Naive B cell (primary cell): Measurements from ENCODE around the gene PRMT5. TPM values are rescaled to one million over a fixed set of nuclear protein-coding genes. Genes with fewer than 3 reads are reported as not detected.

Source experiments
- ATAC-seq, 2 donors: fragments of 150-1000 bp; cut with Tn5 transposase; 2 replicates each; pipeline ENCODE4 v1.10.0; 2021; ENCODE audit warnings: low read depth in 2 of 2, mild to moderate bottlenecking in 2 of 2, moderate library complexity in 2 of 2
- DNase-seq: peaks from one replicate; pipeline ENCODE4 v3.0.0; 2022
- H3K27ac Mint-ChIP-seq, 6 donors: one replicate each; pipeline ENCODE4 v1.8.0; 2020 to 2022; ENCODE audit warnings: mild to moderate bottlenecking in 6 of 6, mixed read lengths in 6 of 6, moderate library complexity in 5 of 6, inconsistent platforms in 2 of 6
- H3K27me3 Mint-ChIP-seq, 3 donors: one replicate each; pipeline ENCODE4 v1.8.0; 2021 to 2022; ENCODE audit warnings: mixed read lengths in 3 of 3, mild to moderate bottlenecking in 1 of 3
- H3K36me3 Mint-ChIP-seq, 2 donors: one replicate each; pipeline ENCODE4 v1.8.0; 2020 to 2022; ENCODE audit warnings: mixed read lengths in 2 of 2, inconsistent platforms in 1 of 2, mild to moderate bottlenecking in 1 of 2
- H3K4me1 Mint-ChIP-seq, 3 donors: one replicate each; pipeline ENCODE4 v1.8.0; 2020 to 2022; ENCODE audit warnings: mixed read lengths in 3 of 3, inconsistent platforms in 1 of 3, mild to moderate bottlenecking in 1 of 3, moderate library complexity in 1 of 3
- H3K4me3 Mint-ChIP-seq, 8 donors: one replicate each; pipeline ENCODE4 v1.8.0; 2020 to 2022; ENCODE audit warnings: mild to moderate bottlenecking in 8 of 8, mixed read lengths in 8 of 8, moderate library complexity in 8 of 8, inconsistent platforms in 2 of 8
- H3K9me3 Mint-ChIP-seq, 7 donors: one replicate each; pipeline ENCODE4 v1.8.0; 2020 to 2022; ENCODE audit warnings: mixed read lengths in 7 of 7, mild to moderate bottlenecking in 5 of 7, inconsistent platforms in 2 of 7, moderate library complexity in 1 of 7
- polyA plus RNA-seq, 6 donors: library from polyadenylated mRNA; unstranded; fragments of 300-500 nt; fragmentation: Illumina TruSeq; gene quantifications; one replicate each; pipeline ENCODE4 v1.2.3, GENCODE V29; 2021; ENCODE audit warnings: low read depth in 6 of 6

The PRMT5 gene
- polyA plus RNA-seq, 6 donors from 2014 or later: 43.7 to 67.6 (median 49.9) TPM

DNA sequence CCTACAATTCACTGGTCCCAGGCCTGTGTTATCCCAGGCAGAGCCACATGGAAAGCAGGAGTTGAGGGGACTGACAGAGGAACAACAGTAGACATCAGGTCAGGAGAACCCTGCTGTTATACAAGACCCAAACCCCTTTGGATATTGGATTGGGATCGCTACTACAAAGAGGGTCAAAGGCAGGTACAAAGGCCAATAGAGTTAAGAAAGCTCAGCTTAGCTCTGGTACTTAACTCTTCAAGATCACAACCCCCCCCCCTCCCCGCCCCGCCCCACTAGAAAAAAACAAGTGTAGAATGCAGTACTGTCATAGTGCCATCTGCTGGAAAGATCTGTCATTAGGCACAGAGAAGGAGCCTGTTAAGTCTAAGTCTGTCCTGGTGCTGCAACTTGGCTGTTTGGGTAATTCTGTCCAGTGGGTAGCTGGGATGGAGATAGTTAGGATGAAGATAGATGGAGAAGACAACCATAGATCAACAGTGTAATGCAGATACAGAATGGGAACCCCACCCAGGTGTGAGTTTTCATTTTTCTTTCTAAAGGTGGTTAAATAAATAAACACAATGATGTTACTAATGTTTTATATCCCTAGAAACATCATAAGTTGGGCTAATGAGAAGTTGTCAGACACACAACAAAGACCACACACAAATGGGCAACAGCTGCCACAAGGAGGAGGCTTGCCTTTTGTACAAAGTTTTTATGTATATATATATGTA lies 28.9 kb downstream of the PRMT5 start:
- peak; percentile 77 to 85 for ATAC-seq
- peak; percentile 47 for DNase-seq
- no peak overlapping the region for H3K4me3 Mint-ChIP-seq
- H3K4me1 Mint-ChIP-seq: peaks cover 6 to 11% (median 9%) of the 10 kb centered on the region in 3 donors
- H3K9me3 Mint-ChIP-seq: no peaks in the 10 kb centered on the region
- H3K27me3 Mint-ChIP-seq: no peaks in the 10 kb centered on the region
- H3K36me3 Mint-ChIP-seq: peaks cover 15 to 28% of the 10 kb centered on the region in 2 donors
- peak overlapping the region in 4 of 6 donors; percentile 5 to 81 (median 26) for H3K27ac Mint-ChIP-seq

DNA sequence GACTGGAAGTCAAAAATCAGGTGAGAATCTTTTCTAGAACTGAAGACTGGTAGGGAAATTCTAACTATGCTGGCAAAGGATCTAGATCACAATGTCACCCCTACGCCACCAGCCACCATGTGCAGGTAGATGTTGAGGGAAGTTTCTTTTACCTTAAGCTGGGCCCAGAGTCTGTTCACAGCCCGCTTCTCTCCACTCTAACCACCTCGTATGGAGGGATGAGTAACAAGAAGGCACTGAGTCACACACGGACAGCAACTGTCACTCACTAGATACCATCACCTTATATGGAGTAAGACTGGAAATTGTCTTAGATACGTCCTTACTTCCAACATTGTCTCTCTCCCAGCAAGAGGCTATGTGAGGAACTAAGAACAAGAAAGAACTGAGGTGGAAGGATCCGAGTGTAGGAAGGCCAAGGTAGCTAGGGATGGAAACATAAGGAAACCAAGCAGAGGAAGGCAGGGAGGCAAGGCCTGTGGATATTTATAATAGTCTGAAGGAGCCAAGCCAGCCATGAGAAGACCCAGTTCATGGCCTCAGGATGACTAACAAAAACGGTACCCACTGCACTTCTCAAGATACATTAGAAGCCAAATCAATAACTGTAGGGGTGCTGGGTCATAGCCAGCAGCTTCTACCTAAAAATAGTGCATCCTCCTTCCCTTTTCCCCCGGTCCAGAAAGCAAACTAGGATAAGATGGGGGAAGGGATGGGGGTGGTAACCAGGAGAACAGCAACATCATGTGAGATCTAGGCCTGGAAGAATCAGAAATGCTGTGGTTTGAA lies 30.7 kb downstream of the PRMT5 start:
- ATAC-seq (no peak), DNase-seq (no peak)
- Mint-ChIP-seq H3K36me3 (peaks cover 0 to 20% of the 10 kb centered on the region in 2 donors), H3K4me1 (peaks cover 6 to 11% (median 9%) of the 10 kb centered on the region in 3 donors), H3K9me3 (no peaks in the 10 kb centered on the region), H3K4me3 (peak overlapping the region in 1 of 8 donors; percentile 17), H3K27ac (peak overlapping the region in 5 of 6 donors; percentile 37 to 92 (median 62)), H3K27me3 (no peaks in the 10 kb centered on the region)

DNA sequence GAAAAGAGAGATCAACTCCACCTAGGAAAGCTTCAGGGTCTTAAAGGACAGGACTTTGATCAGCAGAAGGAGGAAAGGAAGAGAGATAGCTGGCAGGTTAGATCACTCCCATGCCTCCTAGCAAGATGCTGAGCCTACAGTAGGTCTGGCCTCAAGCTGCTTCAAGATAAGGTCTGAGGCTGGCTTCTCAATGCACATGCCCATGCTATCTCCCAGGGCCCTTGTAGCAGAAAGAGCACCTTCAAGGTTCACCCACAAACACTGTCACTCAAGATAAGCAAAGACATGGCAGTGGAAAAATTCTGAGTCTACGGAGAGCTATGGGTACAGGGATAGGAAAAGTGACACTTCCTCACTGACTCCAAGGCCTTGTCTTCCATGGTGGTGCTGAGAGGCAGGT lies 31.8 kb downstream of the PRMT5 start:
- Mint-ChIP-seq H3K9me3 (no peaks in the 10 kb centered on the region), H3K36me3 (peaks cover 0 to 20% of the 10 kb centered on the region in 2 donors), H3K27ac (peak overlapping the region in 3 of 6 donors; percentile 55 to 82 (median 79))

GRCh38 chr14:22896760-22897159 lies 32.4 kb downstream of the PRMT5 start:
- peaks cover 0 to 14% of the 10 kb centered on the region in 2 donors for H3K36me3 Mint-ChIP-seq
- H3K27me3 Mint-ChIP-seq: no peaks in the 10 kb centered on the region
- H3K9me3 Mint-ChIP-seq: no peaks in the 10 kb centered on the region
- ATAC-seq (no peak), DNase-seq (no peak)
- H3K27ac Mint-ChIP-seq: peak overlapping the region in 2 of 6 donors; percentile 85 to 90
- peaks cover 6 to 15% (median 9%) of the 10 kb centered on the region in 3 donors for H3K4me1 Mint-ChIP-seq
- H3K4me3 Mint-ChIP-seq: peak overlapping the region in 1 of 8 donors; percentile 80

More for the DNA sequence above, 31.8 kb downstream of the PRMT5 start:
- no peaks in the 10 kb centered on the region for H3K27me3 Mint-ChIP-seq
- H3K4me3 Mint-ChIP-seq: no peak overlapping the region
- ATAC-seq: no peak
- no peak for DNase-seq
- peaks cover 6 to 12% (median 9%) of the 10 kb centered on the region in 3 donors for H3K4me1 Mint-ChIP-seq

GRCh38 chr14:22896356-22896755 lies 32.8 kb downstream of the PRMT5 start:
- peak overlapping the region in 5 of 6 donors; percentile 9 to 90 (median 77) for H3K27ac Mint-ChIP-seq
- no peak for DNase-seq
- peaks cover 6 to 14% (median 9%) of the 10 kb centered on the region in 3 donors for H3K4me1 Mint-ChIP-seq
- ATAC-seq: no peak
- H3K36me3 Mint-ChIP-seq: peaks cover 0 to 10% of the 10 kb centered on the region in 2 donors
- H3K27me3 Mint-ChIP-seq: no peaks in the 10 kb centered on the region
- no peak overlapping the region for H3K4me3 Mint-ChIP-seq
- H3K9me3 Mint-ChIP-seq: no peaks in the 10 kb centered on the region

- Mint-ChIP-seq H3K4me1 (peaks cover 6 to 18% (median 10%) of the 10 kb centered on the region in 3 donors), H3K36me3 (peaks cover 0 to under 1% of the 10 kb centered on the region in 2 donors), H3K27ac (no peak overlapping the region), H3K9me3 (no peaks in the 10 kb centered on the region), H3K27me3 (no peaks in the 10 kb centered on the region), H3K4me3 (no peak overlapping the region)
- no peak for DNase-seq
- no peak for ATAC-seq
Measured at GRCh38 chr14:22895402-22895801, 33.8 kb downstream of the PRMT5 start.

DNA sequence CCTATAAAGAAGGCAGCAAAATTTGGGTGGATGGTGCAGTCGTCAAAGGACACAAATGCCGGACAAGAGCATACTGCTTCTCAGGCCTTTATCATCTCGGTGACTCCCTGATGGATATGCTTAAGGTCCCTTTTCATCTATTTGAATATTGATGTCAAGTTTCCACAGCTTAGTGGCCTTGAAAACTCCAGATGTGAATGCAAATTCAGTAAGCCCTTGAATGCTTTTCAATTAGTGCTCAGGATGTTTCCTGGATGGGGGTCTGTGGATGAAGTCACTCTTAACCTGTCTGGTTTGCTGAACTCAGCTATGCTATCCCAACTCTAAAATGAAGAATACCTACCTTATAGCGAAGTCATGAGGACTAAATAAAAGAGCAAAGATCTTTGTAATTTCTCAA lies 35.5 kb downstream of the PRMT5 start:
- peaks cover 12 to 25% (median 16%) of the 10 kb centered on the region in 3 donors for H3K4me1 Mint-ChIP-seq
- no peaks in the 10 kb centered on the region for H3K36me3 Mint-ChIP-seq
- H3K4me3 Mint-ChIP-seq: no peak overlapping the region
- DNase-seq: no peak
- H3K27ac Mint-ChIP-seq: no peak overlapping the region
- H3K27me3 Mint-ChIP-seq: no peaks in the 10 kb centered on the region
- ATAC-seq: no peak
- H3K9me3 Mint-ChIP-seq: no peaks in the 10 kb centered on the region

DNA sequence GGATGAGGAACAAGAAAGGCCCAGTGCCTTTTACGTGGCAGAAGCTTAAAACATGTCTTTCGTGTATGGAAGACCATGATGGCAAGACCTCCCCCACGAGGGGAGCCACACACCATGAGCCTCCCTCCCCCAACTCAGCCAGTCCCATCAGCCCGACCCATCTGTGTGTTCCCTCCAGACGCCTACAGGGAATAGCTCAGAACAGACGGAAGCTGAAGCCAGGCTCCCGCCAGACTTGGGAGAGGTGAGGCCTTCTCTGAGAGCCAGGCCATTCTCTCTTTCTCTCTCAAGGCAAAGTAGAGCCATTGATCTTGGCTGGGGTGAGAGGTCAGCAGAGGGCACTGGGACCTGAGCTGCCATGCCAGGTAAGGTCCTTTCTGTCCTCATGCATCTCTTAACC lies 36.7 kb downstream of the PRMT5 start:
- peak overlapping the region in 1 of 6 donors; percentile 56 for H3K27ac Mint-ChIP-seq
- no peak overlapping the region for H3K4me3 Mint-ChIP-seq
- no peak for ATAC-seq

DNA sequence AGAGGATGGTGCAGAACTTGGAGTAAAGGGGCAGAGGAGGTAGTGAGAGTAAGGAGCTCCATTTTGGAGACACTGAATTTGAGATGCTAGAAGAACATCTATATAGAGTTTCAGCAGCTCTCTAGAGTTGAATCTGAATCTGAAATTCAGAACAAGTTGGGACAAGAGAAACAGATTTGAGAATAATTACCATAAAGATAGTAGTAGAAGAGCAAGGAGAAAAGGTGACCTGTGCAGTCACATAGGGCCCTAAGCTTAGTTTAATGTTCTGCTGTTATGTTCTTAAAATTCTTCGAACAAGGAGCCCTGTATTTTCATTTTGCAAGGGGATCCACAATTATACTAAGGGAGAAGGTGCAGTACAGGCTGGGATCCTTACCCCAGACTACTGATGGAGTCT lies 38.8 kb downstream of the PRMT5 start:
- ATAC-seq: no peak
- peak overlapping the region in 2 of 8 donors; percentile 51 to 64 for H3K4me3 Mint-ChIP-seq
- H3K27me3 Mint-ChIP-seq: no peaks in the 10 kb centered on the region
- H3K4me1 Mint-ChIP-seq: peaks cover 28 to 47% (median 38%) of the 10 kb centered on the region in 3 donors
- no peaks in the 10 kb centered on the region for H3K36me3 Mint-ChIP-seq
- DNase-seq: no peak
- peak overlapping the region in 3 of 6 donors; percentile 42 to 93 (median 49) for H3K27ac Mint-ChIP-seq
- no peaks in the 10 kb centered on the region for H3K9me3 Mint-ChIP-seq

More for the DNA sequence above, 36.7 kb downstream of the PRMT5 start:
- Mint-ChIP-seq H3K9me3 (no peaks in the 10 kb centered on the region), H3K27me3 (no peaks in the 10 kb centered on the region), H3K4me1 (peaks cover 18 to 36% (median 24%) of the 10 kb centered on the region in 3 donors), H3K36me3 (no peaks in the 10 kb centered on the region)
- DNase-seq: no peak

- Mint-ChIP-seq H3K36me3 (no peaks in the 10 kb centered on the region), H3K4me1 (peaks cover 41 to 63% (median 55%) of the 10 kb centered on the region in 3 donors), H3K4me3 (peak overlapping the region; percentile 63 to 98 (median 94)), H3K27me3 (no peaks in the 10 kb centered on the region), H3K27ac (peak overlapping the region; percentile 83 to 99 (median 98)), H3K9me3 (no peaks in the 10 kb centered on the region)
- peak; percentile 51 for DNase-seq
- peak; percentile 44 to 47 for ATAC-seq
Measured at GRCh38 chr14:22888662-22889061, 40.5 kb downstream of the PRMT5 start.

GRCh38 chr14:22887990-22888378 lies 41.2 kb downstream of the PRMT5 start:
- ATAC-seq (peak; percentile 63 to 65), DNase-seq (peak; percentile 83)
- Mint-ChIP-seq H3K36me3 (no peaks in the 10 kb centered on the region), H3K4me1 (peaks cover 47 to 69% (median 62%) of the 10 kb centered on the region in 3 donors), H3K4me3 (peak overlapping the region; percentile 89 to 98 (median 94)), H3K9me3 (no peaks in the 10 kb centered on the region), H3K27me3 (no peaks in the 10 kb centered on the region), H3K27ac (peak overlapping the region; percentile 83 to 99 (median 98))

- Mint-ChIP-seq H3K27me3 (no peaks in the 10 kb centered on the region), H3K4me3 (peak overlapping the region; percentile 89 to 98 (median 94)), H3K9me3 (no peaks in the 10 kb centered on the region), H3K4me1 (peaks cover 51 to 74% (median 68%) of the 10 kb centered on the region in 3 donors), H3K36me3 (no peaks in the 10 kb centered on the region), H3K27ac (peak overlapping the region; percentile 93 to 99 (median 98))
- DNase-seq (peak; percentile 51), ATAC-seq (peak; percentile 20 to 24)
Measured at GRCh38 chr14:22887260-22887989, 41.8 kb downstream of the PRMT5 start.
